Activated CD4-positive, alpha-beta T cell treated with anti-CD3 and anti-CD28 coated beads for 36 hours (primary cell): ENCODE results near the gene FSIP1. TPM values are rescaled to one million over a fixed set of nuclear protein-coding genes. Genes with fewer than 3 reads are reported as not detected.

Source experiments
- ATAC-seq: fragments of 200-7000 bp; cut with Tn5 transposase; one replicate; pipeline ENCODE4 v1.10.0; 2021; ENCODE audit warnings: mild to moderate bottlenecking, moderate library complexity
- CTCF ChIA-PET: fragments of 350-600 bp; sonication (Branson Sonifier 250); formaldehyde crosslinking; loops from one replicate; lab custom pipeline; 2021; ENCODE audit warnings: antibody characterized with exemption; lab: Charles Lee
- POLR2A ChIA-PET: fragments of 350-600 bp; sonication (Branson Sonifier 250); formaldehyde crosslinking; loops from one replicate; lab custom pipeline; 2021; ENCODE audit warnings: antibody characterized with exemption, inconsistent platforms; lab: Charles Lee
- DNase-seq: peaks from one replicate; pipeline ENCODE4 v3.0.0-alpha.2; 2020
- H3K27ac Mint-ChIP-seq: one replicate; pipeline ENCODE4 v1.8.0; 2021; ENCODE audit warnings: mixed read lengths
- H3K27me3 Mint-ChIP-seq: one replicate; pipeline ENCODE4 v1.8.0; 2021; ENCODE audit warnings: mixed read lengths
- H3K36me3 Mint-ChIP-seq: one replicate; pipeline ENCODE4 v1.8.0; 2021; ENCODE audit warnings: low read depth, mixed read lengths
- H3K4me1 Mint-ChIP-seq: one replicate; pipeline ENCODE4 v1.8.0; 2021; ENCODE audit warnings: mixed read lengths
- H3K4me3 Mint-ChIP-seq: one replicate; pipeline ENCODE4 v1.8.0; 2021; ENCODE audit warnings: mild to moderate bottlenecking, moderate library complexity, mixed read lengths
- H3K9me3 Mint-ChIP-seq: one replicate; pipeline ENCODE4 v1.8.0; 2021; ENCODE audit warnings: low read depth, mixed read lengths
- intact Hi-C, 2 experiments: fragments of 100-400 bp; cut with DNase I in 1 of 2; cut with micrococcal nuclease in 1 of 2; formaldehyde crosslinking; loops; one replicate each; pipeline versions ENCODE4 v1.14.2 to v1.15.1; 2022 to 2024; cut with DNase I, micrococcal nuclease
- total RNA-seq, 2 experiments: library from RNA; stranded (reverse); gene quantifications; one replicate each; pipeline ENCODE4 v1.2.3, GENCODE V29; 2021

Gene FSIP1
- total RNA-seq, 2 experiments from 2014 or later, result 0.25 to 0.32 TPM

GRCh38 chr15:39807791-39808190 lies 25.1 kb upstream of the FSIP1 start:
- H3K4me1 Mint-ChIP-seq, result no peaks in the 10 kb centered on the region
- ChIA-PET CTCF (no interaction called here), POLR2A (no interaction called here)
- no peaks in the 10 kb centered on the region for H3K36me3 Mint-ChIP-seq
- H3K27me3 Mint-ChIP-seq, result peaks cover 18% of the 10 kb centered on the region
- intact Hi-C loops, result no loop called here
- DNase-seq (no peak), ATAC-seq (no peak)
- no peak overlapping the region for H3K4me3 Mint-ChIP-seq
- no peaks in the 10 kb centered on the region for H3K9me3 Mint-ChIP-seq
- H3K27ac Mint-ChIP-seq, result no peak overlapping the region

- H3K9me3 Mint-ChIP-seq, result no peaks in the 10 kb centered on the region
- H3K27me3 Mint-ChIP-seq, result peaks cover 13% of the 10 kb centered on the region
- intact Hi-C loops, result no loop called here
- H3K4me1 Mint-ChIP-seq, result no peaks in the 10 kb centered on the region
- POLR2A ChIA-PET, result no interaction called here
- H3K4me3 Mint-ChIP-seq, result no peak overlapping the region
- H3K36me3 Mint-ChIP-seq, result no peaks in the 10 kb centered on the region
- ATAC-seq (no peak), DNase-seq (no peak)
- H3K27ac Mint-ChIP-seq, result no peak overlapping the region
- CTCF ChIA-PET, result interaction anchor here (0.7 to 1.2 kb wide), 2 partner anchors 16 to 118 kb away, joined by 3 read pairs; no protein-coding TSS in a partner anchor
These were observed 21.4 kb upstream of the FSIP1 start for GRCh38 chr15:39804026-39804425.

GRCh38 chr15:39803016-39803415 lies 20.4 kb upstream of the FSIP1 start:
- Mint-ChIP-seq H3K27ac (no peak overlapping the region), H3K27me3 (peaks cover 9% of the 10 kb centered on the region), H3K9me3 (no peaks in the 10 kb centered on the region), H3K4me1 (no peaks in the 10 kb centered on the region), H3K4me3 (no peak overlapping the region), H3K36me3 (no peaks in the 10 kb centered on the region)
- POLR2A ChIA-PET, result no interaction called here
- ATAC-seq (no peak), DNase-seq (no peak)
- intact Hi-C loops, result no loop called here
- CTCF ChIA-PET, result interaction anchor here (0.6 to 1.3 kb wide), 3 partner anchors 9 to 206 kb away, joined by 3 read pairs; no protein-coding TSS in a partner anchor

- Mint-ChIP-seq H3K36me3 (no peaks in the 10 kb centered on the region), H3K27me3 (peaks cover 5% of the 10 kb centered on the region), H3K9me3 (no peaks in the 10 kb centered on the region), H3K27ac (no peak overlapping the region), H3K4me3 (no peak overlapping the region), H3K4me1 (no peaks in the 10 kb centered on the region)
- CTCF ChIA-PET, result no interaction called here
- peak; percentile 42 for DNase-seq
- POLR2A ChIA-PET, result no interaction called here
- no peak for ATAC-seq
- intact Hi-C loops, result loop anchor here in 1 of 2 experiments (1.0 kb wide), 1 partner anchor 74 kb away; no protein-coding TSS in a partner anchor
These were observed 19.1 kb upstream of the FSIP1 start for GRCh38 chr15:39801641-39802309.

GRCh38 chr15:39799552-39800011 lies 16.9 kb upstream of the FSIP1 start:
- Mint-ChIP-seq H3K27me3 (peaks cover 9% of the 10 kb centered on the region), H3K4me3 (no peak overlapping the region), H3K4me1 (no peaks in the 10 kb centered on the region), H3K36me3 (no peaks in the 10 kb centered on the region), H3K9me3 (no peaks in the 10 kb centered on the region), H3K27ac (no peak overlapping the region)
- ChIA-PET POLR2A (no interaction called here), CTCF (interaction anchor here (0.6 to 1.7 kb wide), 5 partner anchors 10 to 411 kb away, joined by 3 to 5 read pairs (median 3); no protein-coding TSS in a partner anchor)
- ATAC-seq, result no peak
- DNase-seq, result no peak
- intact Hi-C loops, result no loop called here

GRCh38 chr15:39798382-39798781 lies 15.7 kb upstream of the FSIP1 start:
- no peak overlapping the region for H3K27ac Mint-ChIP-seq
- H3K4me3 Mint-ChIP-seq, result no peak overlapping the region
- intact Hi-C loops, result no loop called here
- ATAC-seq (no peak), DNase-seq (no peak)
- H3K36me3 Mint-ChIP-seq, result no peaks in the 10 kb centered on the region
- peaks cover 15% of the 10 kb centered on the region for H3K27me3 Mint-ChIP-seq
- POLR2A ChIA-PET, result no interaction called here
- H3K9me3 Mint-ChIP-seq, result no peaks in the 10 kb centered on the region
- H3K4me1 Mint-ChIP-seq, result no peaks in the 10 kb centered on the region
- CTCF ChIA-PET, result interaction anchor here (0.7 to 1.5 kb wide), 3 partner anchors 10 to 86 kb away, joined by 3 to 8 read pairs (median 4); no protein-coding TSS in a partner anchor

GRCh38 chr15:39797407-39797806 lies 14.8 kb upstream of the FSIP1 start:
- Mint-ChIP-seq H3K27ac (no peak overlapping the region), H3K9me3 (no peaks in the 10 kb centered on the region), H3K36me3 (no peaks in the 10 kb centered on the region), H3K4me1 (no peaks in the 10 kb centered on the region), H3K4me3 (no peak overlapping the region), H3K27me3 (peaks cover 15% of the 10 kb centered on the region)
- ChIA-PET POLR2A (no interaction called here), CTCF (interaction anchor here (0.8 kb wide), 1 partner anchor 835 kb away, joined by 3 read pairs; no protein-coding TSS in a partner anchor)
- DNase-seq (no peak), ATAC-seq (no peak)
- intact Hi-C loops, result no loop called here

GRCh38 chr15:39796601-39797000 lies 14.0 kb upstream of the FSIP1 start:
- DNase-seq (no peak), ATAC-seq (no peak)
- Mint-ChIP-seq H3K36me3 (no peaks in the 10 kb centered on the region), H3K27me3 (peaks cover 15% of the 10 kb centered on the region), H3K4me1 (no peaks in the 10 kb centered on the region), H3K4me3 (no peak overlapping the region), H3K27ac (no peak overlapping the region), H3K9me3 (no peaks in the 10 kb centered on the region)
- ChIA-PET POLR2A (no interaction called here), CTCF (interaction anchor here (0.8 kb wide), 1 partner anchor 835 kb away, joined by 3 read pairs; no protein-coding TSS in a partner anchor)
- intact Hi-C loops, result no loop called here

- no peak for DNase-seq
- Mint-ChIP-seq H3K4me1 (no peaks in the 10 kb centered on the region), H3K27me3 (peaks cover 13% of the 10 kb centered on the region), H3K36me3 (no peaks in the 10 kb centered on the region), H3K9me3 (no peaks in the 10 kb centered on the region), H3K27ac (no peak overlapping the region), H3K4me3 (no peak overlapping the region)
- CTCF ChIA-PET, result interaction anchor here (0.9 kb wide), 1 partner anchor 81 kb away, joined by 3 read pairs; no protein-coding TSS in a partner anchor
- intact Hi-C loops, result no loop called here
- POLR2A ChIA-PET, result no interaction called here
- no peak for ATAC-seq
These were observed 12.8 kb upstream of the FSIP1 start for GRCh38 chr15:39795486-39795885.

- no peak overlapping the region for H3K4me3 Mint-ChIP-seq
- intact Hi-C loops, result no loop called here
- DNase-seq, result no peak
- POLR2A ChIA-PET, result no interaction called here
- CTCF ChIA-PET, result interaction anchor here (0.5 to 1.1 kb wide), 3 partner anchors 78 to 1196 kb away, joined by 3 to 4 read pairs (median 4); no protein-coding TSS in a partner anchor
- no peaks in the 10 kb centered on the region for H3K9me3 Mint-ChIP-seq
- H3K4me1 Mint-ChIP-seq, result no peaks in the 10 kb centered on the region
- ATAC-seq, result no peak
- no peaks in the 10 kb centered on the region for H3K36me3 Mint-ChIP-seq
- no peak overlapping the region for H3K27ac Mint-ChIP-seq
- H3K27me3 Mint-ChIP-seq, result peaks cover 13% of the 10 kb centered on the region
These were observed 12.3 kb upstream of the FSIP1 start for GRCh38 chr15:39794954-39795353.

- ATAC-seq, result no peak
- Mint-ChIP-seq H3K4me3 (no peak overlapping the region), H3K4me1 (no peaks in the 10 kb centered on the region), H3K9me3 (no peaks in the 10 kb centered on the region), H3K27ac (no peak overlapping the region), H3K36me3 (no peaks in the 10 kb centered on the region), H3K27me3 (peaks cover 13% of the 10 kb centered on the region)
- DNase-seq, result no peak
- ChIA-PET POLR2A (no interaction called here), CTCF (interaction anchor here (0.5 to 1.1 kb wide), 4 partner anchors 9 to 79 kb away, joined by 3 to 4 read pairs (median 4); no protein-coding TSS in a partner anchor)
- intact Hi-C loops, result no loop called here
These were observed 11.3 kb upstream of the FSIP1 start for GRCh38 chr15:39793923-39794322.
